ENCODE results near the gene MAGEB10. TPM values are rescaled to one million over a fixed set of nuclear protein-coding genes. Genes with fewer than 3 reads are reported as not detected.

MAGEB10 gene
- total and polyA plus RNA-seq, 2 donors (not counting 3 experiments of a cell fraction or from before 2014, with no cell fraction given) = not detected

- no peaks in the 10 kb centered on the region for H3K9me1 ChIP-seq (replicated peaks; ENCODE audit: control insufficient read depth, extremely low read depth, insufficient read depth, low read length)
- BruUV-seq (replicated peaks) = no TSS peak
- no peak overlapping the region for H3K27ac ChIP-seq (ENCODE audit: insufficient read depth, low read depth, low read length)
- ChIA-PET POLR2A (no interaction called here), CTCF (no interaction called here)
- intact Hi-C loops (cut with micrococcal nuclease) = no loop called here
- no peak overlapping the region for H2AFZ ChIP-seq (ENCODE audit: low read depth, low read length)
- H3K79me2 ChIP-seq (ENCODE audit: control insufficient read depth, insufficient read depth, low read length) = no peaks in the 10 kb centered on the region
- peaks cover 10% of the 10 kb centered on the region for H3K4me1 ChIP-seq (ENCODE audit: control insufficient read depth, extremely low read depth, insufficient read depth, low read length)
- H3K36me3 ChIP-seq (ENCODE audit: control insufficient read depth in 2 of 2, extremely low read depth in 1 of 2, insufficient read depth in 2 of 2, low read length in 2 of 2) = no peaks in the 10 kb centered on the region
- no peak overlapping the region for H3K4me3 ChIP-seq (replicated peaks in 1 of 3; ENCODE audit: insufficient read depth in 1 of 3, low read depth in 1 of 3, low read length in 3 of 3)
- H3K4me2 ChIP-seq (ENCODE audit: insufficient read depth, low read length) = no peak overlapping the region
- no peaks in the 10 kb centered on the region for H4K20me1 ChIP-seq (replicated peaks; ENCODE audit: control insufficient read depth, extremely low read depth, insufficient read depth, low read length)
- no peak overlapping the region for H3K9ac ChIP-seq (replicated peaks; ENCODE audit: extremely low read depth, insufficient read depth, low read length)
- no peaks in the 10 kb centered on the region for H3K9me3 ChIP-seq (replicated peaks; ENCODE audit: control insufficient read depth, insufficient read depth, low read length)
- no peaks in the 10 kb centered on the region for H3K27me3 ChIP-seq (ENCODE audit: control insufficient read depth in 2 of 2, insufficient read depth in 2 of 2, low read length in 2 of 2)
- DNase-seq (ENCODE audit: low read depth, low spot score) (no peak), FAIRE-seq (no peak)
- TF ChIP-seq FOS (IDR thresholded peaks at IDR 0.05; ENCODE audit: borderline replicate concordance, insufficient read depth, low read length) = no peak
- dilution Hi-C loops (cut with MboI; ENCODE audit: extremely low pct_ligation_motif_present, low sequenced_read_pairs) = no loop called here
Measured at GRCh38 chrX:27863809-27864208, 56.0 kb downstream of the MAGEB10 start.

Other genes starting within 250 kb of the MAGEB10 start
- 0.15 TPM in 1 of 2 replicates, not detected in the other for gene DCAF8L2, start 217.6 kb upstream of the MAGEB10 start, total RNA-seq
- gene DCAF8L2, start 217.6 kb upstream of the MAGEB10 start, polyA plus RNA-seq = 0.36 and 0.41 TPM in 2 replicates
- gene DCAF8L1, start 173.5 kb downstream of the MAGEB10 start, total RNA-seq = not detected in 2 replicates
- not detected in 2 replicates for gene DCAF8L1, start 173.5 kb downstream of the MAGEB10 start, polyA plus RNA-seq

Data from endothelial cell of umbilical vein (primary cell).